H1 (cell line): Measurements from ENCODE around the gene SCRG1. TPM values are rescaled to one million over a fixed set of nuclear protein-coding genes. Genes with fewer than 3 reads are reported as not detected.

Source experiments
- CTCF ChIA-PET: fragments of 300-600 bp; sonication (Branson Sonifier 250); formaldehyde crosslinking; loops from one replicate; lab custom pipeline; 2021; ENCODE audit not compliant: partially characterized antibody; lab: Charles Lee
- POLR2A ChIA-PET: fragments of 300-600 bp; sonication (Branson Sonifier 250); formaldehyde crosslinking; loops from one replicate; lab custom pipeline; 2021; ENCODE audit warnings: inconsistent platforms; ENCODE audit not compliant: partially characterized antibody; lab: Charles Lee
- DNase-seq, 2 experiments: peaks; one replicate each; pipeline versions ENCODE4 v3.0.0 to v3.0.0-alpha.2; 2010 to 2022; ENCODE audit warnings: low spot score in 2 of 2, low read depth in 1 of 2, mixed read lengths in 1 of 2
- FAIRE-seq: peaks from 2 replicates; lab custom pipeline; 2011; peaks lifted over from hg19 to GRCh38; lab: Jason Lieb, UNC
- H2AFZ ChIP-seq: 2 replicates; pipeline ENCODE4 v1.8.1; 2012; ENCODE audit warnings: low read length, inconsistent platforms
- H2AK5ac ChIP-seq: 2 replicates; pipeline ENCODE4 v1.6.1; 2013; ENCODE audit warnings: low read depth, low read length
- H2BK120ac ChIP-seq: replicated peaks from 2 replicates; pipeline ENCODE3; 2013; ENCODE audit warnings: low read depth, low read length, inconsistent platforms
- H2BK12ac ChIP-seq: 2 replicates; pipeline ENCODE4 v1.6.1; 2013; ENCODE audit warnings: low read depth, low read length
- H2BK15ac ChIP-seq: 2 replicates; pipeline ENCODE4 v1.6.1; 2013; ENCODE audit warnings: low read length
- H2BK20ac ChIP-seq: 2 replicates; pipeline ENCODE4 v1.6.1; 2013; ENCODE audit warnings: low read length
- H2BK5ac ChIP-seq: 2 replicates; pipeline ENCODE4 v1.6.1; 2013; ENCODE audit warnings: low read depth, low read length
- H3K14ac ChIP-seq: 2 replicates; pipeline ENCODE4 v1.6.1; 2013; ENCODE audit warnings: inconsistent platforms; ENCODE audit not compliant: insufficient read length
- H3K18ac ChIP-seq: 2 replicates; pipeline ENCODE4 v1.6.1; 2013; ENCODE audit warnings: low read length; ENCODE audit errors: extremely low read depth
- H3K23ac ChIP-seq: 2 replicates; pipeline ENCODE4 v1.6.1; 2013; ENCODE audit warnings: inconsistent platforms; ENCODE audit not compliant: insufficient read length
- H3K23me2 ChIP-seq: 2 replicates; pipeline ENCODE4 v1.6.1; 2013; ENCODE audit warnings: low read depth, low read length
- H3K27ac ChIP-seq: 2 replicates; pipeline ENCODE4 v1.6.1; 2011; ENCODE audit warnings: low read depth, low read length, inconsistent platforms
- H3K27me3 ChIP-seq, 4 experiments: replicated peaks in 1 of 4; 1 replicate in 1 of 4; 2 replicates in 3 of 4; pipeline versions ENCODE4 v1.6.1 to v1.8.1; 2011 to 2013; ENCODE audit warnings: low read length in 3 of 4, mild to moderate bottlenecking in 3 of 4, inconsistent platforms in 2 of 4, mixed read lengths in 2 of 4, moderate library complexity in 1 of 4; ENCODE audit not compliant: control insufficient read depth in 3 of 4, insufficient read depth in 3 of 4; ENCODE audit errors: extremely low read depth in 1 of 4
- H3K36me3 ChIP-seq, 4 experiments: 2 replicates each; pipeline versions ENCODE4 v1.6.1 to v1.8.1; 2011 to 2013; ENCODE audit warnings: mild to moderate bottlenecking in 4 of 4, low read length in 3 of 4, moderate library complexity in 2 of 4, control low read depth in 1 of 4, inconsistent platforms in 1 of 4; ENCODE audit not compliant: insufficient read depth in 4 of 4, control insufficient read depth in 2 of 4
- H3K4ac ChIP-seq: replicated peaks from 2 replicates; pipeline ENCODE3; 2013; ENCODE audit warnings: low read length, low read depth, mixed read lengths, inconsistent platforms; ENCODE audit not compliant: insufficient read length
- H3K4me1 ChIP-seq, 4 experiments: replicated peaks in 1 of 4; 1 replicate in 1 of 4; 2 replicates in 3 of 4; pipeline versions ENCODE4 v1.6.1 to v1.8.1; 2011 to 2013; ENCODE audit warnings: low read length in 3 of 4, inconsistent platforms in 2 of 4, mixed read lengths in 1 of 4; ENCODE audit not compliant: insufficient read depth in 4 of 4, control insufficient read depth in 3 of 4
- H3K4me2 ChIP-seq, 2 experiments: 2 replicates each; pipeline versions ENCODE4 v1.6.1 to v1.8.1; 2011 to 2013; ENCODE audit warnings: low read depth in 2 of 2, low read length in 2 of 2, control low read depth in 1 of 2, inconsistent platforms in 1 of 2, mild to moderate bottlenecking in 1 of 2; ENCODE audit not compliant: insufficient read depth in 1 of 2
- H3K4me3 ChIP-seq, 4 experiments: fragments of 200-600, 300-600 bp in 1 of 4; sonication (generic), shearing (Covaris generic), sonication (Bioruptor Twin) in 1 of 4; 2 replicates each; pipeline versions ENCODE4 v1.5.1 to v1.8.1; 2011 to 2016; ENCODE audit warnings: low read length in 4 of 4, low read depth in 3 of 4, control low read depth in 2 of 4, inconsistent platforms in 2 of 4, mild to moderate bottlenecking in 2 of 4, mixed read lengths in 1 of 4, moderate library complexity in 1 of 4; ENCODE audit not compliant: insufficient read depth in 2 of 4; ENCODE audit errors: extremely low read depth in 1 of 4
- H3K56ac ChIP-seq: replicated peaks from 2 replicates; pipeline ENCODE3; 2013; ENCODE audit warnings: low read depth, mild to moderate bottlenecking, mixed read lengths, low read length, inconsistent platforms; ENCODE audit not compliant: insufficient read length
- H3K79me1 ChIP-seq: 2 replicates; pipeline ENCODE4 v1.6.1; 2013; ENCODE audit warnings: low read depth, low read length, control low read depth
- H3K79me2 ChIP-seq, 2 experiments: 2 replicates each; pipeline versions ENCODE4 v1.6.1 to v1.8.1; 2012 to 2013; ENCODE audit warnings: low read length in 2 of 2, mild to moderate bottlenecking in 2 of 2, inconsistent platforms in 1 of 2; ENCODE audit not compliant: insufficient read depth in 2 of 2, control insufficient read depth in 1 of 2
- H3K9ac ChIP-seq, 4 experiments: replicated peaks in 1 of 4; 1 replicate in 1 of 4; 2 replicates in 3 of 4; pipeline versions ENCODE4 v1.6.1 to v1.8.1; 2011 to 2013; ENCODE audit warnings: low read depth in 3 of 4, low read length in 3 of 4, control low read depth in 2 of 4, mild to moderate bottlenecking in 2 of 4, moderate library complexity in 2 of 4, inconsistent platforms in 1 of 4; ENCODE audit errors: extremely low read depth in 1 of 4
- H3K9me3 ChIP-seq, 2 experiments: 2 replicates each; pipeline versions ENCODE4 v1.6.1 to v1.8.1; 2012 to 2013; ENCODE audit warnings: mild to moderate bottlenecking in 2 of 2, moderate library complexity in 2 of 2, control low read depth in 1 of 2, inconsistent platforms in 1 of 2, low read depth in 1 of 2, low read length in 1 of 2, mixed read lengths in 1 of 2; ENCODE audit not compliant: insufficient read depth in 2 of 2
- H4K20me1 ChIP-seq, 2 experiments: replicated peaks in 1 of 2; 2 replicates each; pipeline versions ENCODE3 to v1.8.1; 2011 to 2013; ENCODE audit warnings: inconsistent platforms in 2 of 2, low read length in 2 of 2, mild to moderate bottlenecking in 1 of 2; ENCODE audit not compliant: insufficient read depth in 2 of 2, control insufficient read depth in 1 of 2
- H4K5ac ChIP-seq: 2 replicates; pipeline ENCODE4 v1.6.1; 2013; ENCODE audit warnings: low read length, low read depth, mixed read lengths, inconsistent platforms; ENCODE audit not compliant: insufficient read length
- H4K8ac ChIP-seq: 2 replicates; pipeline ENCODE4 v1.8.0; 2013; ENCODE audit warnings: mild to moderate bottlenecking, moderate library complexity, low read length, inconsistent platforms; ENCODE audit not compliant: insufficient read depth; ENCODE audit errors: extremely low read depth
- H4K91ac ChIP-seq: replicated peaks from 2 replicates; pipeline ENCODE3; 2013; ENCODE audit warnings: low read length, mixed read lengths, inconsistent platforms; ENCODE audit not compliant: insufficient read length
- POLR2A ChIP-seq, 2 experiments: IDR thresholded peaks; 1 replicate in 1 of 2; 2 replicates in 1 of 2; pipeline ENCODE4 v1.6.1; 2011; ENCODE audit warnings: low read depth in 2 of 2, low read length in 2 of 2, mild to moderate bottlenecking in 2 of 2; ENCODE audit errors: control extremely low read depth in 1 of 2
- SP4 ChIP-seq: IDR thresholded peaks from 2 replicates; pipeline ENCODE4 v1.6.1; 2012; ENCODE audit warnings: low read length, inconsistent platforms
- polyA plus RNA-seq, 7 experiments: library from polyadenylated mRNA; depleted of rRNA in 3 of 7; stranded (reverse) in 5 of 7; unstranded in 2 of 7; fragments of >200 nt in 5 of 7; fragments of 200-250 nt in 2 of 7; gene quantifications; 1 replicate in 5 of 7; 2 replicates in 1 of 7; 4 replicates in 1 of 7; pipeline versions ENCODE4 v1.2.1 to v1.2.3, GENCODE V29; 2011 to 2013; ENCODE audit warnings: missing spikeins in 2 of 7, mixed read lengths in 2 of 7
- total RNA-seq: library from RNA; stranded (reverse); fragmentation: NEBNext Ultra II Directional; extraction: Animal tissue kit (Norgen Biotek cat#: 25700); gene quantifications from 2 replicates; pipeline ENCODE4 v1.2.1, GENCODE V29; 2021

The SCRG1 gene
- total and polyA plus RNA-seq, 2 of the 8 experiments (the other 6 are each of a cell fraction or from before 2014, with no cell fraction given) = not detected

DNA sequence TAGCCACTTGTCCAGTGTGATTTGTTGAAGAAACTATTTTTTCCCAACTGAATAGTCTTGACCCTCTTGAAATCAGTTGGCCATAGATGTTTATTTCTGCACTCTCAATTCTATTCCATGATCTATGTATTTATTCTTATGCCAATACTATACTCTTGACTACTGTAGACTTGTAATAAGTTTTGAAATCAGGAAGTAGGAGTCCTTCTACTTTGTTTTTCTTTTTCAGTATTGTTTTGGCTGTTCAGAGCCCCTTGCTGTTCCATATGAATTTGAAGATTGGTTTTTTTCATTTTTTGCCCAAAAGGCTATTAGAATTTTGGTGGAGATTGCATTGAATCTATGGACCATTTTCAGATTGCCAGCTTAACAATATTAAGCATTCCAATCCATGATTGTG lies 17.9 kb downstream of the SCRG1 start:
- CTCF ChIA-PET = no interaction called here
- peaks cover 0 to 2% of the 10 kb centered on the region in 2 experiments for H4K20me1 ChIP-seq
- no peak overlapping the region for H3K18ac ChIP-seq
- H2BK20ac ChIP-seq = no peak overlapping the region
- no peak overlapping the region for H2BK12ac ChIP-seq
- no peak overlapping the region for H2BK15ac ChIP-seq
- H3K4me3 ChIP-seq = no peak overlapping the region
- FAIRE-seq (no peak), DNase-seq (no peak)
- H2BK120ac ChIP-seq = no peak overlapping the region
- H2AFZ ChIP-seq = no peak overlapping the region
- H3K4ac ChIP-seq = no peak overlapping the region
- peaks cover 0 to 2% (median 0%) of the 10 kb centered on the region in 4 experiments; a peak in 1 of 7 replicates for H3K27me3 ChIP-seq
- no peaks in the 10 kb centered on the region for H3K4me1 ChIP-seq
- no peaks in the 10 kb centered on the region; a peak in 1 of 8 replicates for H3K36me3 ChIP-seq
- TF ChIP-seq POLR2A (IDR thresholded peaks at IDR 0.05; ENCODE audit: control extremely low read depth in 1 of 2, low read depth in 2 of 2, low read length in 2 of 2) = no peak
- TF ChIP-seq SP4 = no peak
- H3K23ac ChIP-seq = no peak overlapping the region
- no peaks in the 10 kb centered on the region for H3K79me1 ChIP-seq
- H3K14ac ChIP-seq = no peak overlapping the region
- no peaks in the 10 kb centered on the region for H3K79me2 ChIP-seq
- POLR2A ChIA-PET = no interaction called here
- H2BK5ac ChIP-seq = no peak overlapping the region
- H3K23me2 ChIP-seq = no peaks in the 10 kb centered on the region
- H4K5ac ChIP-seq = no peak overlapping the region
- no peak overlapping the region; a peak in 1 of 4 replicates for H3K4me2 ChIP-seq
- H3K9ac ChIP-seq = no peak overlapping the region
- no peak overlapping the region for H3K56ac ChIP-seq
- no peak overlapping the region for H2AK5ac ChIP-seq
- no peak overlapping the region for H3K27ac ChIP-seq
- no peak overlapping the region for H4K8ac ChIP-seq
- no peak overlapping the region for H4K91ac ChIP-seq
- no peaks in the 10 kb centered on the region for H3K9me3 ChIP-seq
